Measurements from ENCODE around the gene MRPL36.
A peak's percentile ranks its signal among the peaks of the same experiment; 100 is the strongest.
"Not testable (repeated sequence)": the region's sequence is repeated elsewhere in the genome, so short reads cannot be mapped to it uniquely, and the experiment has no call there.

The MRPL36 gene

GRCh38 chr5:1814183-1815020 lies 14.8 kb upstream of the MRPL36 start:
- no peak for DNase-seq

GRCh38 chr5:1810581-1811101 lies 11.0 kb upstream of the MRPL36 start:
- DNase-seq: no peak

GRCh38 chr5:1809416-1810035 lies 9.9 kb upstream of the MRPL36 start:
- no peak for DNase-seq

GRCh38 chr5:1808439-1808838 lies 8.8 kb upstream of the MRPL36 start:
- no peak for DNase-seq

GRCh38 chr5:1807451-1808185 lies 8.0 kb upstream of the MRPL36 start:
- DNase-seq: no peak

- DNase-seq: no peak
These were observed 7.3 kb upstream of the MRPL36 start for GRCh38 chr5:1806974-1807373.

- DNase-seq: no peak
These were observed 6.6 kb upstream of the MRPL36 start for GRCh38 chr5:1806199-1806598.

- no peak for DNase-seq
These were observed 6.1 kb upstream of the MRPL36 start for GRCh38 chr5:1805736-1806135.

- no peak for DNase-seq
These were observed 5.7 kb upstream of the MRPL36 start for GRCh38 chr5:1805326-1805725.

GRCh38 chr5:1804001-1804690 lies 4.5 kb upstream of the MRPL36 start:
- DNase-seq: no peak

- no peak for DNase-seq
These were observed 3.6 kb upstream of the MRPL36 start for GRCh38 chr5:1803192-1803591.

GRCh38 chr5:1801967-1802295 lies 2.3 kb upstream of the MRPL36 start:
- DNase-seq: peak; percentile 26

- DNase-seq: peak; percentile 68
These were observed 1.8 kb upstream of the MRPL36 start, which contains the start of gene NDUFS6 for GRCh38 chr5:1801222-1801966. TSS of gene NDUFS6 (plus strand) at chr5:1801407. CDS start at chr5:1801418, 11 bp downstream.

GRCh38 chr5:1800472-1801221 lies 1.0 kb upstream of the MRPL36 start:
- peak; percentile 68 for DNase-seq

- no peak for DNase-seq
These were observed 481 bp downstream of the MRPL36 start for GRCh38 chr5:1799110-1799601.

GRCh38 chr5:1798589-1798988 lies 1.0 kb downstream of the MRPL36 start:
- not testable (repeated sequence) for DNase-seq

GRCh38 chr5:1797855-1798254 lies 1.8 kb downstream of the MRPL36 start:
- no peak for DNase-seq

- DNase-seq: no peak
These were observed 2.4 kb downstream of the MRPL36 start for GRCh38 chr5:1797103-1797800.

- DNase-seq: no peak
These were observed 3.1 kb downstream of the MRPL36 start for GRCh38 chr5:1796371-1797102.

- no peak for DNase-seq
These were observed 3.7 kb downstream of the MRPL36 start for GRCh38 chr5:1795931-1796330.
